ENCODE measurements around the gene NCAPD3.

- TF ChIP-seq CTCF (IDR thresholded peaks at IDR 0.05) (no peak), POLR2A (IDR thresholded peaks at IDR 0.05) (no peak), EP300 (IDR thresholded peaks at IDR 0.05) (no peak)
Measured at GRCh38 chr11:134118006-134118405, 105.8 kb downstream of the NCAPD3 start.

All from ovary (tissue), 3 donors.